Heart left ventricle (tissue), 13 donors: Measurements from ENCODE around the gene LAMA5.

Source experiments
- POLR2A ChIP-seq, 2 donors: fragments of 450-650 bp; IDR thresholded peaks; one replicate each; pipeline ENCODE4 v1.6.1; 2017; ENCODE audit warnings: antibody characterized with exemption in 2 of 2, mild to moderate bottlenecking in 2 of 2, moderate library complexity in 2 of 2
- TF ChIP-seq, protein P1 (sequence below), 12 donors: fragments of 200-600 bp; sonication (generic) in 4 of 12; IDR thresholded peaks; one replicate each; pipeline versions ENCODE4 v1.5.0 to v1.8.0; 2018 to 2022; ENCODE audit warnings: antibody characterized with exemption in 12 of 12, mild to moderate bottlenecking in 5 of 12
- donor health status: ischemic (EF 13 %, LVEDD 7.1; RV severe dilation, severe dysfunction).
- donor health status: DM: no; HTN: yes; CAD: no.
- donor health status: DM: no; HTN: no; CAD: no.
- donor health status: ischemic (EF 25% LVEDD 6.9; RV normal size, moderate dysfunction).
- donor health status: ischemic (EF 25% LVEDD 5.7; RV mildly dilated, moderate dysfunction).
- donor health status: ischemic (EF 35%, LVEDD 5.7; RV mildly dilated, moderate dysfunction).
- donor health status: nonischemic (EF 11% LVEDD 7.7; RV severe dilation, severe dysfunction).
- donor health status: DM: yes; HTN: yes; CAD: no.
- donor health status: PGD.
- donor health status: ischemic (EF 29% LVEDD 5.4; RV normal size, mild dysfunction).
- donor health status: nonischemic (EF 23%, LVEDD 6.1; RV moderate dilation, normal function).

DNA sequence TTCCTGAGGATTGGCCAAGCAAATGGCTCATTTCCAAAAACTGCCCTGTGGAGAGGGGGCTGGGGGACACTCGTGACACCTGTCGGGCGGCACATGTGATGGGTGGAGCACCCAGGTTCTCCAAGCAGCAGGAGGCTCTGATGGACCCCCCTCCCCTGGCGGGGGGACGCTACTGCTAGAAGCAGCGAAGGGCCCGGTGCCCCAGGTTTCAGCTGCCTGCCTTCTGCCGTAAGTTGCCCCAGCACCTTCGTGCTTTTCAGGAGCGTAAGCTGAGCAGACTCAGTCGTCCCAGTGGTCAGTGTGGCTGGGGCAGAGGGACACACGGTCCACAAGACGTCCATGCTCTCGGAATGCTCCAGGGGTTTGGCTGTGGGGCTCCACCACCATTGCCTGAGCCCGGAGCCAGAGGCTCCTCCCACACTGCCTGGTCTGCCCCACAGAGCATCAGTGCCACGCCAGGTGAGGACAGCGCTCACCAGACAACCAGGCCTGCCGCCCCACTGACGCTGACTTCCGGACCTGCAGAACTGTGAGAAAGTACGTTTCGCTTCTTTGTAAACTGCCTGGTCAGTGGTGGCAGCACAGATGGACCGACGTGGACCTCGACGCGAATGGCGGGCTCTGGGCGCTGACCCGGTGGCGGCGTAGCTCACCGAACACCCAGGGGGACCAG lies 68.4 kb downstream of the LAMA5 start:
- TF ChIP-seq, protein P1, sequence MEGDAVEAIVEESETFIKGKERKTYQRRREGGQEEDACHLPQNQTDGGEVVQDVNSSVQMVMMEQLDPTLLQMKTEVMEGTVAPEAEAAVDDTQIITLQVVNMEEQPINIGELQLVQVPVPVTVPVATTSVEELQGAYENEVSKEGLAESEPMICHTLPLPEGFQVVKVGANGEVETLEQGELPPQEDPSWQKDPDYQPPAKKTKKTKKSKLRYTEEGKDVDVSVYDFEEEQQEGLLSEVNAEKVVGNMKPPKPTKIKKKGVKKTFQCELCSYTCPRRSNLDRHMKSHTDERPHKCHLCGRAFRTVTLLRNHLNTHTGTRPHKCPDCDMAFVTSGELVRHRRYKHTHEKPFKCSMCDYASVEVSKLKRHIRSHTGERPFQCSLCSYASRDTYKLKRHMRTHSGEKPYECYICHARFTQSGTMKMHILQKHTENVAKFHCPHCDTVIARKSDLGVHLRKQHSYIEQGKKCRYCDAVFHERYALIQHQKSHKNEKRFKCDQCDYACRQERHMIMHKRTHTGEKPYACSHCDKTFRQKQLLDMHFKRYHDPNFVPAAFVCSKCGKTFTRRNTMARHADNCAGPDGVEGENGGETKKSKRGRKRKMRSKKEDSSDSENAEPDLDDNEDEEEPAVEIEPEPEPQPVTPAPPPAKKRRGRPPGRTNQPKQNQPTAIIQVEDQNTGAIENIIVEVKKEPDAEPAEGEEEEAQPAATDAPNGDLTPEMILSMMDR (IDR thresholded peaks at IDR 0.05): no peak
- TF ChIP-seq POLR2A (IDR thresholded peaks at IDR 0.05): no peak
